K562 (cell line): Measurements from ENCODE around the gene SH3TC2.

ENCODE experiments used
- CREB1 ChIP-seq, 2 experiments: sonication (generic) in 1 of 2; formaldehyde crosslinking in 1 of 2; IDR thresholded peaks; 2 replicates each; pipeline versions ENCODE4 v1.6.1 to v1.8.0; 2012 to 2022; ENCODE audit warnings: inconsistent platforms in 1 of 2, mild to moderate bottlenecking in 1 of 2, missing genetic modification reagents in 1 of 2, moderate library complexity in 1 of 2
- EZH2 ChIP-seq: IDR thresholded peaks from 2 replicates; pipeline ENCODE4 v1.6.1; 2012; ENCODE audit warnings: low read depth, mild to moderate bottlenecking, inconsistent platforms, low read length, borderline replicate concordance
- NR1H2 ChIP-seq: sonication (generic); formaldehyde crosslinking; IDR thresholded peaks from 2 replicates; pipeline ENCODE4 v1.4.0; 2020; ENCODE audit warnings: mild to moderate bottlenecking, missing genetic modification reagents
- RCOR1 ChIP-seq, 2 experiments: IDR thresholded peaks; 2 replicates each; pipeline ENCODE4 v1.6.1; 2012; ENCODE audit warnings: low read depth in 2 of 2, low read length in 2 of 2, borderline replicate concordance in 1 of 2, improper control_type of control experiment in 1 of 2
- TARDBP ChIP-seq: fragments of 450-650 bp; IDR thresholded peaks from 2 replicates; pipeline ENCODE4 v1.6.1; 2016
- ZNF12 ChIP-seq: sonication (generic); formaldehyde crosslinking; IDR thresholded peaks from 2 replicates; pipeline ENCODE4 v1.4.0; 2020; ENCODE audit warnings: mild to moderate bottlenecking, missing genetic modification reagents
- ZNF408 ChIP-seq: fragments of 250-450 bp; sonication (Bioruptor Pico); IDR thresholded peaks from 2 replicates; pipeline ENCODE4 v1.4.0; 2020; ENCODE audit warnings: low read depth, mild to moderate bottlenecking, moderate library complexity
- TF ChIP-seq, protein P1 (sequence below), 3 experiments: IDR thresholded peaks in 2 of 3; conservative IDR thresholded peaks in 1 of 3; 2 replicates each; pipeline ENCODE4 v1.5.1; 2011 to 2012; ENCODE audit warnings: low read length in 3 of 3, mild to moderate bottlenecking in 3 of 3, control low read depth in 2 of 3, improper control_type of control experiment in 1 of 3, inconsistent platforms in 1 of 3, low read depth in 1 of 3, mixed read lengths in 1 of 3, moderate library complexity in 1 of 3; ENCODE audit not compliant: insufficient read depth in 2 of 3
- TF ChIP-seq, protein P2 (sequence below): fragments of 250-450 bp; sonication (Bioruptor Pico); IDR thresholded peaks from 2 replicates; pipeline ENCODE4 v1.8.0; 2021; ENCODE audit warnings: mild to moderate bottlenecking, moderate library complexity
- TF ChIP-seq, protein P3 (sequence below): fragments of 450-650 bp; IDR thresholded peaks from 2 replicates; pipeline ENCODE4 v1.7.1; 2018; ENCODE audit warnings: mild to moderate bottlenecking, low read depth; ENCODE audit not compliant: partially characterized antibody
- TF ChIP-seq, protein P4 (sequence below): fragments of 250-450 bp; sonication (Bioruptor Pico); IDR thresholded peaks from 2 replicates; pipeline ENCODE4 v1.5.0; 2020; ENCODE audit warnings: mild to moderate bottlenecking, borderline replicate concordance
- TF ChIP-seq, protein P5 (sequence below): fragments of 250-450 bp; sonication (Bioruptor Pico); IDR thresholded peaks from 2 replicates; pipeline ENCODE4 v1.8.0; 2022; ENCODE audit warnings: inconsistent platforms

DNA sequence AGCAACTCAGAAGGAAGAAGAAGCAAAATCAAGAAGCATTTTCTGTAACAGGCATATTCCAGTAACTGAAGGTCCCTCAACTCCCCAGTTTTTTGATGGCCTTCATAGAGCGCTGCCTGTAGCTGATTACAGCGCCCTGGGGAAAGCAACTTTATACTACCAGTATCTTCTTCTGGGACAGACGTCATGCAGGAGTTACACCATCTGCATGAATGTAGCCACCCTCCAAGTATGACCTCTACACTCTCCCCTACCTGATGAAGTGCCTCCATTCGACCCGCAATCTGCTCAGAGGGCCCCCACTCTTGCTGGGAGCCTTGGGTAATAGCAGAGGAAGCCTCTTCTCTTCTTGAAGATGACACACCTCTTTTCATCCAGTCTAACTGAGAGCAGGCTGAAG is 21.0 kb upstream of the SH3TC2 start:
- no peak for TF ChIP-seq RCOR1 (IDR thresholded peaks at IDR 0.05; ENCODE audit: borderline replicate concordance in 1 of 2, low read depth in 2 of 2, low read length in 2 of 2)
- no peak for TF ChIP-seq EZH2
- TF ChIP-seq ZNF12 (CRISPR knock-in tag), result no peak
- TF ChIP-seq NR1H2 (CRISPR knock-in tag), result no peak
- TF ChIP-seq, protein P1, sequence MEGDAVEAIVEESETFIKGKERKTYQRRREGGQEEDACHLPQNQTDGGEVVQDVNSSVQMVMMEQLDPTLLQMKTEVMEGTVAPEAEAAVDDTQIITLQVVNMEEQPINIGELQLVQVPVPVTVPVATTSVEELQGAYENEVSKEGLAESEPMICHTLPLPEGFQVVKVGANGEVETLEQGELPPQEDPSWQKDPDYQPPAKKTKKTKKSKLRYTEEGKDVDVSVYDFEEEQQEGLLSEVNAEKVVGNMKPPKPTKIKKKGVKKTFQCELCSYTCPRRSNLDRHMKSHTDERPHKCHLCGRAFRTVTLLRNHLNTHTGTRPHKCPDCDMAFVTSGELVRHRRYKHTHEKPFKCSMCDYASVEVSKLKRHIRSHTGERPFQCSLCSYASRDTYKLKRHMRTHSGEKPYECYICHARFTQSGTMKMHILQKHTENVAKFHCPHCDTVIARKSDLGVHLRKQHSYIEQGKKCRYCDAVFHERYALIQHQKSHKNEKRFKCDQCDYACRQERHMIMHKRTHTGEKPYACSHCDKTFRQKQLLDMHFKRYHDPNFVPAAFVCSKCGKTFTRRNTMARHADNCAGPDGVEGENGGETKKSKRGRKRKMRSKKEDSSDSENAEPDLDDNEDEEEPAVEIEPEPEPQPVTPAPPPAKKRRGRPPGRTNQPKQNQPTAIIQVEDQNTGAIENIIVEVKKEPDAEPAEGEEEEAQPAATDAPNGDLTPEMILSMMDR (IDR thresholded peaks at IDR 0.05 in 2 of 3, conservative IDR thresholded peaks at IDR 0.05 in 1 of 3; ENCODE audit: insufficient read depth in 2 of 3, low read depth in 1 of 3, low read length in 3 of 3), result no peak
- TF ChIP-seq, protein P2, sequence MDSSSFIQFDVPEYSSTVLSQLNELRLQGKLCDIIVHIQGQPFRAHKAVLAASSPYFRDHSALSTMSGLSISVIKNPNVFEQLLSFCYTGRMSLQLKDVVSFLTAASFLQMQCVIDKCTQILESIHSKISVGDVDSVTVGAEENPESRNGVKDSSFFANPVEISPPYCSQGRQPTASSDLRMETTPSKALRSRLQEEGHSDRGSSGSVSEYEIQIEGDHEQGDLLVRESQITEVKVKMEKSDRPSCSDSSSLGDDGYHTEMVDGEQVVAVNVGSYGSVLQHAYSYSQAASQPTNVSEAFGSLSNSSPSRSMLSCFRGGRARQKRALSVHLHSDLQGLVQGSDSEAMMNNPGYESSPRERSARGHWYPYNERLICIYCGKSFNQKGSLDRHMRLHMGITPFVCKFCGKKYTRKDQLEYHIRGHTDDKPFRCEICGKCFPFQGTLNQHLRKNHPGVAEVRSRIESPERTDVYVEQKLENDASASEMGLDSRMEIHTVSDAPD, result no peak
- TF ChIP-seq, protein P3, sequence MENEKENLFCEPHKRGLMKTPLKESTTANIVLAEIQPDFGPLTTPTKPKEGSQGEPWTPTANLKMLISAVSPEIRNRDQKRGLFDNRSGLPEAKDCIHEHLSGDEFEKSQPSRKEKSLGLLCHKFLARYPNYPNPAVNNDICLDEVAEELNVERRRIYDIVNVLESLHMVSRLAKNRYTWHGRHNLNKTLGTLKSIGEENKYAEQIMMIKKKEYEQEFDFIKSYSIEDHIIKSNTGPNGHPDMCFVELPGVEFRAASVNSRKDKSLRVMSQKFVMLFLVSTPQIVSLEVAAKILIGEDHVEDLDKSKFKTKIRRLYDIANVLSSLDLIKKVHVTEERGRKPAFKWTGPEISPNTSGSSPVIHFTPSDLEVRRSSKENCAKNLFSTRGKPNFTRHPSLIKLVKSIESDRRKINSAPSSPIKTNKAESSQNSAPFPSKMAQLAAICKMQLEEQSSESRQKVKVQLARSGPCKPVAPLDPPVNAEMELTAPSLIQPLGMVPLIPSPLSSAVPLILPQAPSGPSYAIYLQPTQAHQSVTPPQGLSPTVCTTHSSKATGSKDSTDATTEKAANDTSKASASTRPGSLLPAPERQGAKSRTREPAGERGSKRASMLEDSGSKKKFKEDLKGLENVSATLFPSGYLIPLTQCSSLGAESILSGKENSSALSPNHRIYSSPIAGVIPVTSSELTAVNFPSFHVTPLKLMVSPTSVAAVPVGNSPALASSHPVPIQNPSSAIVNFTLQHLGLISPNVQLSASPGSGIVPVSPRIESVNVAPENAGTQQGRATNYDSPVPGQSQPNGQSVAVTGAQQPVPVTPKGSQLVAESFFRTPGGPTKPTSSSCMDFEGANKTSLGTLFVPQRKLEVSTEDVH, result no peak
- TF ChIP-seq TARDBP, result no peak
- TF ChIP-seq CREB1 (IDR thresholded peaks at IDR 0.05), result no peak
- TF ChIP-seq CREB1 (CRISPR knock-in tag; IDR thresholded peaks at IDR 0.05), result no peak
- TF ChIP-seq, protein P4, sequence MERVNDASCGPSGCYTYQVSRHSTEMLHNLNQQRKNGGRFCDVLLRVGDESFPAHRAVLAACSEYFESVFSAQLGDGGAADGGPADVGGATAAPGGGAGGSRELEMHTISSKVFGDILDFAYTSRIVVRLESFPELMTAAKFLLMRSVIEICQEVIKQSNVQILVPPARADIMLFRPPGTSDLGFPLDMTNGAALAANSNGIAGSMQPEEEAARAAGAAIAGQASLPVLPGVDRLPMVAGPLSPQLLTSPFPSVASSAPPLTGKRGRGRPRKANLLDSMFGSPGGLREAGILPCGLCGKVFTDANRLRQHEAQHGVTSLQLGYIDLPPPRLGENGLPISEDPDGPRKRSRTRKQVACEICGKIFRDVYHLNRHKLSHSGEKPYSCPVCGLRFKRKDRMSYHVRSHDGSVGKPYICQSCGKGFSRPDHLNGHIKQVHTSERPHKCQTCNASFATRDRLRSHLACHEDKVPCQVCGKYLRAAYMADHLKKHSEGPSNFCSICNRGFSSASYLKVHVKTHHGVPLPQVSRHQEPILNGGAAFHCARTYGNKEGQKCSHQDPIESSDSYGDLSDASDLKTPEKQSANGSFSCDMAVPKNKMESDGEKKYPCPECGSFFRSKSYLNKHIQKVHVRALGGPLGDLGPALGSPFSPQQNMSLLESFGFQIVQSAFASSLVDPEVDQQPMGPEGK (CRISPR knock-in tag), result no peak
- TF ChIP-seq ZNF408 (CRISPR knock-in tag), result no peak
- TF ChIP-seq, protein P5, sequence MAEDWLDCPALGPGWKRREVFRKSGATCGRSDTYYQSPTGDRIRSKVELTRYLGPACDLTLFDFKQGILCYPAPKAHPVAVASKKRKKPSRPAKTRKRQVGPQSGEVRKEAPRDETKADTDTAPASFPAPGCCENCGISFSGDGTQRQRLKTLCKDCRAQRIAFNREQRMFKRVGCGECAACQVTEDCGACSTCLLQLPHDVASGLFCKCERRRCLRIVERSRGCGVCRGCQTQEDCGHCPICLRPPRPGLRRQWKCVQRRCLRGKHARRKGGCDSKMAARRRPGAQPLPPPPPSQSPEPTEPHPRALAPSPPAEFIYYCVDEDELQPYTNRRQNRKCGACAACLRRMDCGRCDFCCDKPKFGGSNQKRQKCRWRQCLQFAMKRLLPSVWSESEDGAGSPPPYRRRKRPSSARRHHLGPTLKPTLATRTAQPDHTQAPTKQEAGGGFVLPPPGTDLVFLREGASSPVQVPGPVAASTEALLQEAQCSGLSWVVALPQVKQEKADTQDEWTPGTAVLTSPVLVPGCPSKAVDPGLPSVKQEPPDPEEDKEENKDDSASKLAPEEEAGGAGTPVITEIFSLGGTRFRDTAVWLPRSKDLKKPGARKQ (CRISPR knock-in tag), result no peak
